ENCODE measurements around the gene TESK2. TPM values are rescaled to one million over a fixed set of nuclear protein-coding genes. Genes with fewer than 3 reads are reported as not detected.
"Not testable (repeated sequence)": the region's sequence is repeated elsewhere in the genome, so short reads cannot be mapped to it uniquely, and the experiment has no call there.

The TESK2 gene
- total RNA-seq, 2 experiments from 2014 or later: 4.9 to 6.6 TPM

- BruUV-seq (replicated peaks): TSS peak; percentile 43
- Histone ChIP-seq H3K27ac (ENCODE audit: low read depth, low read length, poor library complexity, severe bottlenecking) (peak overlapping the region; percentile 90), H3K9me2 (ENCODE audit: insufficient read depth, low read length) (no peaks in the 10 kb centered on the region), H3K9me3 (ENCODE audit: low read length) (no peaks in the 10 kb centered on the region), H3K36me3 (ENCODE audit: insufficient read depth, low read length) (peaks cover 76% of the 10 kb centered on the region), H3K4me2 (ENCODE audit: low read length) (peak overlapping the region; percentile 85), H3K4me1 (ENCODE audit: insufficient read depth, low read length, poor library complexity, severe bottlenecking) (peaks cover 45% of the 10 kb centered on the region), H3K4me3 (ENCODE audit: low read depth, low read length, poor library complexity, severe bottlenecking) (peak overlapping the region; percentile 99), H2AFZ (ENCODE audit: low read length) (no peak overlapping the region), H3K79me2 (ENCODE audit: insufficient read depth, low read depth, low read length) (peaks cover 81% of the 10 kb centered on the region), H4K20me1 (ENCODE audit: insufficient read depth, low read length) (peaks cover 34% of the 10 kb centered on the region)
- TF ChIP-seq EZH2phosphoT487 (IDR thresholded peaks at IDR 0.05; ENCODE audit: borderline replicate concordance, low read depth, low read length): no peak
- TF ChIP-seq, protein P1, sequence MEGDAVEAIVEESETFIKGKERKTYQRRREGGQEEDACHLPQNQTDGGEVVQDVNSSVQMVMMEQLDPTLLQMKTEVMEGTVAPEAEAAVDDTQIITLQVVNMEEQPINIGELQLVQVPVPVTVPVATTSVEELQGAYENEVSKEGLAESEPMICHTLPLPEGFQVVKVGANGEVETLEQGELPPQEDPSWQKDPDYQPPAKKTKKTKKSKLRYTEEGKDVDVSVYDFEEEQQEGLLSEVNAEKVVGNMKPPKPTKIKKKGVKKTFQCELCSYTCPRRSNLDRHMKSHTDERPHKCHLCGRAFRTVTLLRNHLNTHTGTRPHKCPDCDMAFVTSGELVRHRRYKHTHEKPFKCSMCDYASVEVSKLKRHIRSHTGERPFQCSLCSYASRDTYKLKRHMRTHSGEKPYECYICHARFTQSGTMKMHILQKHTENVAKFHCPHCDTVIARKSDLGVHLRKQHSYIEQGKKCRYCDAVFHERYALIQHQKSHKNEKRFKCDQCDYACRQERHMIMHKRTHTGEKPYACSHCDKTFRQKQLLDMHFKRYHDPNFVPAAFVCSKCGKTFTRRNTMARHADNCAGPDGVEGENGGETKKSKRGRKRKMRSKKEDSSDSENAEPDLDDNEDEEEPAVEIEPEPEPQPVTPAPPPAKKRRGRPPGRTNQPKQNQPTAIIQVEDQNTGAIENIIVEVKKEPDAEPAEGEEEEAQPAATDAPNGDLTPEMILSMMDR (conservative IDR thresholded peaks at IDR 0.05; ENCODE audit: low read length): no peak
- intact Hi-C loops (cut with micrococcal nuclease; ENCODE audit: unreplicated experiment): loop anchor here (10.0 kb wide), 1 partner anchor 336 kb away; no protein-coding TSS in a partner anchor
- ChIA-PET POLR2A (interaction anchor here (0.6 to 4.3 kb wide), 14 partner anchors 18 to 1692 kb away, joined by 3 to 41 read pairs (median 4); partner anchors contain the start of genes CCDC163, MMACHC, MUTYH and TOE1), CTCF (ENCODE audit: unreplicated experiment) (no interaction called here)
- DNase-seq (ENCODE audit: low spot score): peak; percentile 76
Measured at GRCh38 chr1:45518910-45519309, 27.9 kb upstream of the TESK2 start.

DNA sequence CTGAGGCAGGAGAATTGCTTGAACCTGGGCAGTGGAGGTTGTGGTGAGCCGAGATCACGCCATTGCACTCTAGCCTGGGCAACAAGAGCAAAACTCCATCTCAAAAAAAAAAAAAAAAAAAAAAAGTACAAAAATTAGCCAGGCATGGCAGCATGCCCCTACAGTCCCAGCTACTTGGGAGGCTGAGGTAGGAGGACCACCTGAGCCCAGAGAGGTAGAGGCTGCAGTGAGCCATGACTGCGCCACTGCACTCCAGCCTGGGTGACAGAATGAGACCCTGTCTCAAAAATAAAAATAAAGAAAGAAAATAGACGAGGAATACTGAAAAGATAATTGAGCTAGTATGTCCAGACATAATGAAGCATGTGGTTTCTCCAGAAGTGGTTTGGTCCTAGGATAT is 27.4 kb upstream of the TESK2 start:
- Histone ChIP-seq H3K36me3 (ENCODE audit: insufficient read depth, low read length) (peaks cover 81% of the 10 kb centered on the region), H3K4me2 (ENCODE audit: low read length) (peak overlapping the region; percentile 85), H3K27ac (ENCODE audit: low read depth, low read length, poor library complexity, severe bottlenecking) (peak overlapping the region; percentile 90), H3K4me1 (ENCODE audit: insufficient read depth, low read length, poor library complexity, severe bottlenecking) (peaks cover 45% of the 10 kb centered on the region), H4K20me1 (ENCODE audit: insufficient read depth, low read length) (peaks cover 36% of the 10 kb centered on the region), H3K4me3 (ENCODE audit: low read depth, low read length, poor library complexity, severe bottlenecking) (peak overlapping the region; percentile 99), H3K79me2 (ENCODE audit: insufficient read depth, low read depth, low read length) (peaks cover 81% of the 10 kb centered on the region)
- BruUV-seq (replicated peaks); DNase-seq (ENCODE audit: low spot score); CTCF ChIA-PET (ENCODE audit: unreplicated experiment); H3K9me3 ChIP-seq (ENCODE audit: low read length); H3K9me2 ChIP-seq (ENCODE audit: insufficient read depth, low read length); H2AFZ ChIP-seq (ENCODE audit: low read length): not testable (repeated sequence)
- intact Hi-C loops (cut with micrococcal nuclease; ENCODE audit: unreplicated experiment): loop anchor here (10.0 kb wide), 1 partner anchor 336 kb away; no protein-coding TSS in a partner anchor
- POLR2A ChIA-PET: interaction anchor here (0.7 to 4.3 kb wide), 15 partner anchors 13 to 178 kb away, joined by 3 to 41 read pairs (median 5); partner anchors contain the start of genes CCDC163, MMACHC, MUTYH and TOE1

- DNase-seq (ENCODE audit: low spot score): no peak
- Histone ChIP-seq H3K27ac (ENCODE audit: low read depth, low read length, poor library complexity, severe bottlenecking) (peak overlapping the region; percentile 26), H3K36me3 (ENCODE audit: insufficient read depth, low read length) (peaks cover 98% of the 10 kb centered on the region), H3K4me1 (ENCODE audit: insufficient read depth, low read length, poor library complexity, severe bottlenecking) (peaks cover 36% of the 10 kb centered on the region), H4K20me1 (ENCODE audit: insufficient read depth, low read length) (peaks cover 38% of the 10 kb centered on the region), H2AFZ (ENCODE audit: low read length) (no peak overlapping the region), H3K4me3 (ENCODE audit: low read depth, low read length, poor library complexity, severe bottlenecking) (no peak overlapping the region), H3K9me3 (ENCODE audit: low read length) (no peaks in the 10 kb centered on the region), H3K9me2 (ENCODE audit: insufficient read depth, low read length) (no peaks in the 10 kb centered on the region), H3K79me2 (ENCODE audit: insufficient read depth, low read depth, low read length) (peaks cover 70% of the 10 kb centered on the region), H3K4me2 (ENCODE audit: low read length) (0 out of 2 replicates have a peak overlapping the region, but pooled peaks have one; percentile 11)
- ChIA-PET POLR2A (interaction anchor here (0.6 to 2.0 kb wide), 7 partner anchors 9 to 287 kb away, joined by 3 to 6 read pairs (median 3); partner anchors contain the start of genes AKR1A1 and MAST2), CTCF (ENCODE audit: unreplicated experiment) (interaction anchor here (1.3 kb wide), 1 partner anchor 53 kb away, joined by 4 read pairs; no protein-coding TSS in a partner anchor)
- BruUV-seq (replicated peaks): no TSS peak
- TF ChIP-seq, protein P1 (conservative IDR thresholded peaks at IDR 0.05; ENCODE audit: low read length): no peak
- TF ChIP-seq EZH2phosphoT487 (IDR thresholded peaks at IDR 0.05; ENCODE audit: borderline replicate concordance, low read depth, low read length): no peak
- intact Hi-C loops (cut with micrococcal nuclease; ENCODE audit: unreplicated experiment): loop anchor here (10.0 kb wide), 1 partner anchor 338 kb away; no protein-coding TSS in a partner anchor
Measured at GRCh38 chr1:45516465-45516864, 25.5 kb upstream of the TESK2 start.

All from OCI-LY7 (cell line).